SK-N-SH (cell line): ENCODE data around the gene VRK2.

Experiments used
- CHD2 ChIP-seq: fragments of 150-350 bp; IDR thresholded peaks from 2 replicates; pipeline ENCODE4 v1.6.1; 2018; ENCODE audit warnings: low read length; ENCODE audit not compliant: partially characterized antibody
- EP300 ChIP-seq, 2 experiments: IDR thresholded peaks; 2 replicates each; pipeline versions ENCODE4 v1.4.0 to v1.6.1; 2012; ENCODE audit warnings: borderline replicate concordance in 1 of 2, low read depth in 1 of 2, low read length in 1 of 2
- GABPA ChIP-seq: IDR thresholded peaks from 2 replicates; pipeline ENCODE4 v1.4.0; 2012; ENCODE audit warnings: low read depth, mild to moderate bottlenecking
- MEF2A ChIP-seq: IDR thresholded peaks from 2 replicates; pipeline ENCODE4 v1.4.0; 2012; ENCODE audit warnings: low read depth, borderline replicate concordance
- MXI1 ChIP-seq: IDR thresholded peaks from 2 replicates; pipeline ENCODE4 v1.6.1; 2012; ENCODE audit warnings: mild to moderate bottlenecking, low read depth, low read length, improper control_type of control experiment
- NFIC ChIP-seq: IDR thresholded peaks from 2 replicates; pipeline ENCODE4 v1.4.0; 2012; ENCODE audit warnings: borderline replicate concordance
- POLR2AphosphoS5 ChIP-seq: IDR thresholded peaks from 2 replicates; pipeline ENCODE4 v1.6.1; 2012; ENCODE audit warnings: low read depth, low read length
- RAD21 ChIP-seq: IDR thresholded peaks from 2 replicates; pipeline ENCODE4 v1.6.1; 2012; ENCODE audit warnings: mild to moderate bottlenecking, low read length
- TF ChIP-seq, protein P1 (sequence below): IDR thresholded peaks from 2 replicates; pipeline ENCODE4 v1.6.1; 2012; ENCODE audit warnings: mild to moderate bottlenecking, low read depth, low read length, moderate library complexity
- TF ChIP-seq, protein P2 (sequence below): IDR thresholded peaks from 2 replicates; pipeline ENCODE4 v1.4.0; 2012; ENCODE audit warnings: low read depth, borderline replicate concordance
- TF ChIP-seq, protein P3 (sequence below): fragments of 200-600 bp; sonication (generic); IDR thresholded peaks from 2 replicates; pipeline ENCODE4 v1.6.1; 2017; ENCODE audit warnings: antibody characterized with exemption, mild to moderate bottlenecking, moderate library complexity
- TF ChIP-seq, protein P4 (sequence below): IDR thresholded peaks from 2 replicates; pipeline ENCODE4 v1.4.0; 2012; ENCODE audit warnings: low read depth
- TF ChIP-seq, protein P5 (sequence below): fragments of 150-350 bp; IDR thresholded peaks from 2 replicates; pipeline ENCODE4 v1.6.1; 2016; ENCODE audit warnings: mild to moderate bottlenecking, low read depth, low read length
- TF ChIP-seq, protein P6 (sequence below): IDR thresholded peaks from 2 replicates; pipeline ENCODE4; 2012

DNA sequence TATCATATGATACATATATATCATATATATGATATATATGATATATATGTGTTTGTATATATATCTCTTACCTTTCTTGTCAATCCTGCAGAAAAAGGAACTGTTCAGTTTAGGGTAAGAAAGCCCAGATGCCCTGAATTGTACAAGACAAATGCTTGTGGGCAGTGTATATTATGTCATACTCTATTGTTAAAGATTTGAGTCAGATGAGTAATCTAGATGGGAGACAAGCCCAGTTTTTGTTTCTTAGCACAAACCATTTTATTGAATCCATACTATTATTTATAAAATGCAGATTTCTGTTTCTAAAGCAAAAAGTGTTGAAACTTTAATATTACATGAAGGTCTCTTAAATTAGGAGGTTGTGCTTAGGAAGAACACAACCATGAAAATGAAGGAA is 90.6 kb downstream of the VRK2 start:
- no peak for TF ChIP-seq CHD2
- TF ChIP-seq, protein P1, sequence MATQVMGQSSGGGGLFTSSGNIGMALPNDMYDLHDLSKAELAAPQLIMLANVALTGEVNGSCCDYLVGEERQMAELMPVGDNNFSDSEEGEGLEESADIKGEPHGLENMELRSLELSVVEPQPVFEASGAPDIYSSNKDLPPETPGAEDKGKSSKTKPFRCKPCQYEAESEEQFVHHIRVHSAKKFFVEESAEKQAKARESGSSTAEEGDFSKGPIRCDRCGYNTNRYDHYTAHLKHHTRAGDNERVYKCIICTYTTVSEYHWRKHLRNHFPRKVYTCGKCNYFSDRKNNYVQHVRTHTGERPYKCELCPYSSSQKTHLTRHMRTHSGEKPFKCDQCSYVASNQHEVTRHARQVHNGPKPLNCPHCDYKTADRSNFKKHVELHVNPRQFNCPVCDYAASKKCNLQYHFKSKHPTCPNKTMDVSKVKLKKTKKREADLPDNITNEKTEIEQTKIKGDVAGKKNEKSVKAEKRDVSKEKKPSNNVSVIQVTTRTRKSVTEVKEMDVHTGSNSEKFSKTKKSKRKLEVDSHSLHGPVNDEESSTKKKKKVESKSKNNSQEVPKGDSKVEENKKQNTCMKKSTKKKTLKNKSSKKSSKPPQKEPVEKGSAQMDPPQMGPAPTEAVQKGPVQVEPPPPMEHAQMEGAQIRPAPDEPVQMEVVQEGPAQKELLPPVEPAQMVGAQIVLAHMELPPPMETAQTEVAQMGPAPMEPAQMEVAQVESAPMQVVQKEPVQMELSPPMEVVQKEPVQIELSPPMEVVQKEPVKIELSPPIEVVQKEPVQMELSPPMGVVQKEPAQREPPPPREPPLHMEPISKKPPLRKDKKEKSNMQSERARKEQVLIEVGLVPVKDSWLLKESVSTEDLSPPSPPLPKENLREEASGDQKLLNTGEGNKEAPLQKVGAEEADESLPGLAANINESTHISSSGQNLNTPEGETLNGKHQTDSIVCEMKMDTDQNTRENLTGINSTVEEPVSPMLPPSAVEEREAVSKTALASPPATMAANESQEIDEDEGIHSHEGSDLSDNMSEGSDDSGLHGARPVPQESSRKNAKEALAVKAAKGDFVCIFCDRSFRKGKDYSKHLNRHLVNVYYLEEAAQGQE: no peak
- TF ChIP-seq GABPA: no peak
- TF ChIP-seq, protein P2, sequence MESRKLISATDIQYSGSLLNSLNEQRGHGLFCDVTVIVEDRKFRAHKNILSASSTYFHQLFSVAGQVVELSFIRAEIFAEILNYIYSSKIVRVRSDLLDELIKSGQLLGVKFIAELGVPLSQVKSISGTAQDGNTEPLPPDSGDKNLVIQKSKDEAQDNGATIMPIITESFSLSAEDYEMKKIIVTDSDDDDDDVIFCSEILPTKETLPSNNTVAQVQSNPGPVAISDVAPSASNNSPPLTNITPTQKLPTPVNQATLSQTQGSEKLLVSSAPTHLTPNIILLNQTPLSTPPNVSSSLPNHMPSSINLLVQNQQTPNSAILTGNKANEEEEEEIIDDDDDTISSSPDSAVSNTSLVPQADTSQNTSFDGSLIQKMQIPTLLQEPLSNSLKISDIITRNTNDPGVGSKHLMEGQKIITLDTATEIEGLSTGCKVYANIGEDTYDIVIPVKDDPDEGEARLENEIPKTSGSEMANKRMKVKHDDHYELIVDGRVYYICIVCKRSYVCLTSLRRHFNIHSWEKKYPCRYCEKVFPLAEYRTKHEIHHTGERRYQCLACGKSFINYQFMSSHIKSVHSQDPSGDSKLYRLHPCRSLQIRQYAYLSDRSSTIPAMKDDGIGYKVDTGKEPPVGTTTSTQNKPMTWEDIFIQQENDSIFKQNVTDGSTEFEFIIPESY: peak; percentile 69; the same call in 1 of the 2 replicates
- TF ChIP-seq RAD21: no peak
- TF ChIP-seq, protein P3, sequence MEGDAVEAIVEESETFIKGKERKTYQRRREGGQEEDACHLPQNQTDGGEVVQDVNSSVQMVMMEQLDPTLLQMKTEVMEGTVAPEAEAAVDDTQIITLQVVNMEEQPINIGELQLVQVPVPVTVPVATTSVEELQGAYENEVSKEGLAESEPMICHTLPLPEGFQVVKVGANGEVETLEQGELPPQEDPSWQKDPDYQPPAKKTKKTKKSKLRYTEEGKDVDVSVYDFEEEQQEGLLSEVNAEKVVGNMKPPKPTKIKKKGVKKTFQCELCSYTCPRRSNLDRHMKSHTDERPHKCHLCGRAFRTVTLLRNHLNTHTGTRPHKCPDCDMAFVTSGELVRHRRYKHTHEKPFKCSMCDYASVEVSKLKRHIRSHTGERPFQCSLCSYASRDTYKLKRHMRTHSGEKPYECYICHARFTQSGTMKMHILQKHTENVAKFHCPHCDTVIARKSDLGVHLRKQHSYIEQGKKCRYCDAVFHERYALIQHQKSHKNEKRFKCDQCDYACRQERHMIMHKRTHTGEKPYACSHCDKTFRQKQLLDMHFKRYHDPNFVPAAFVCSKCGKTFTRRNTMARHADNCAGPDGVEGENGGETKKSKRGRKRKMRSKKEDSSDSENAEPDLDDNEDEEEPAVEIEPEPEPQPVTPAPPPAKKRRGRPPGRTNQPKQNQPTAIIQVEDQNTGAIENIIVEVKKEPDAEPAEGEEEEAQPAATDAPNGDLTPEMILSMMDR: no peak
- TF ChIP-seq EP300 (IDR thresholded peaks at IDR 0.05; ENCODE audit: borderline replicate concordance in 1 of 2, low read depth in 1 of 2, low read length in 1 of 2): peak; percentile 57 to 93
- TF ChIP-seq MXI1: no peak
- TF ChIP-seq, protein P4, sequence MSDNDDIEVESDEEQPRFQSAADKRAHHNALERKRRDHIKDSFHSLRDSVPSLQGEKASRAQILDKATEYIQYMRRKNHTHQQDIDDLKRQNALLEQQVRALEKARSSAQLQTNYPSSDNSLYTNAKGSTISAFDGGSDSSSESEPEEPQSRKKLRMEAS: no peak
- TF ChIP-seq, protein P5, sequence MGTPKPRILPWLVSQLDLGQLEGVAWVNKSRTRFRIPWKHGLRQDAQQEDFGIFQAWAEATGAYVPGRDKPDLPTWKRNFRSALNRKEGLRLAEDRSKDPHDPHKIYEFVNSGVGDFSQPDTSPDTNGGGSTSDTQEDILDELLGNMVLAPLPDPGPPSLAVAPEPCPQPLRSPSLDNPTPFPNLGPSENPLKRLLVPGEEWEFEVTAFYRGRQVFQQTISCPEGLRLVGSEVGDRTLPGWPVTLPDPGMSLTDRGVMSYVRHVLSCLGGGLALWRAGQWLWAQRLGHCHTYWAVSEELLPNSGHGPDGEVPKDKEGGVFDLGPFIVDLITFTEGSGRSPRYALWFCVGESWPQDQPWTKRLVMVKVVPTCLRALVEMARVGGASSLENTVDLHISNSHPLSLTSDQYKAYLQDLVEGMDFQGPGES: no peak
- peak; percentile 97 for TF ChIP-seq NFIC
- peak; percentile 94 for TF ChIP-seq MEF2A
- peak; percentile 79; the same call in 1 of the 2 replicates for TF ChIP-seq POLR2AphosphoS5
- TF ChIP-seq, protein P6, sequence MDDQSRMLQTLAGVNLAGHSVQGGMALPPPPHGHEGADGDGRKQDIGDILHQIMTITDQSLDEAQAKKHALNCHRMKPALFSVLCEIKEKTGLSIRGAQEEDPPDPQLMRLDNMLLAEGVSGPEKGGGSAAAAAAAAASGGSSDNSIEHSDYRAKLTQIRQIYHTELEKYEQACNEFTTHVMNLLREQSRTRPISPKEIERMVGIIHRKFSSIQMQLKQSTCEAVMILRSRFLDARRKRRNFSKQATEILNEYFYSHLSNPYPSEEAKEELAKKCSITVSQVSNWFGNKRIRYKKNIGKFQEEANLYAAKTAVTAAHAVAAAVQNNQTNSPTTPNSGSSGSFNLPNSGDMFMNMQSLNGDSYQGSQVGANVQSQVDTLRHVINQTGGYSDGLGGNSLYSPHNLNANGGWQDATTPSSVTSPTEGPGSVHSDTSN: peak; percentile 96
